GM21381 (cell line): ENCODE data around the gene TAS2R31.

Experiments used
- ATAC-seq: cut with Tn5 transposase; IDR thresholded peaks from one replicate; pipeline ENCODE4 v1.9.1; 2021; ENCODE audit warnings: mild to moderate bottlenecking, moderate library complexity; ENCODE audit not compliant: unreplicated experiment

TAS2R31 gene

GRCh38 chr12:11007608-11008007 is 23.6 kb downstream of the TAS2R31 start:
- ATAC-seq = no peak

GRCh38 chr12:10998204-10998603 is 33.0 kb downstream of the TAS2R31 start, which contains the start of gene TAS2R20:
TSS of gene TAS2R20 (minus strand) at chr12:10998304. CDS start at chr12:10997875, 429 bp downstream.
- ATAC-seq = no peak

- ATAC-seq = no peak
These were observed 36.9 kb downstream of the TAS2R31 start for GRCh38 chr12:10994307-10994706.

GRCh38 chr12:10989107-10989506 is 42.1 kb downstream of the TAS2R31 start:
- no peak for ATAC-seq

- no peak for ATAC-seq
These were observed 44.4 kb downstream of the TAS2R31 start, which contains the start of gene TAS2R50 for GRCh38 chr12:10986812-10987211. TSS of gene TAS2R50 (minus strand) at chr12:10986912. CDS start at chr12:10986860, 52 bp downstream.

GRCh38 chr12:10982244-10982643 is 49.0 kb downstream of the TAS2R31 start:
- no peak for ATAC-seq
